Cortex of kidney (tissue), 1 donor: ENCODE results near the gene WDR48.

ENCODE experiments used
- DNase-seq: peaks from one replicate; lab custom pipeline; 2025; lab: John Stamatoyannopoulos, UW

Gene WDR48

GRCh38 chr3:39102504-39103323 lies 50.9 kb downstream of the WDR48 start:
- DNase-seq = no peak

GRCh38 chr3:39103324-39103693 lies 51.5 kb downstream of the WDR48 start:
- no peak for DNase-seq

DNA sequence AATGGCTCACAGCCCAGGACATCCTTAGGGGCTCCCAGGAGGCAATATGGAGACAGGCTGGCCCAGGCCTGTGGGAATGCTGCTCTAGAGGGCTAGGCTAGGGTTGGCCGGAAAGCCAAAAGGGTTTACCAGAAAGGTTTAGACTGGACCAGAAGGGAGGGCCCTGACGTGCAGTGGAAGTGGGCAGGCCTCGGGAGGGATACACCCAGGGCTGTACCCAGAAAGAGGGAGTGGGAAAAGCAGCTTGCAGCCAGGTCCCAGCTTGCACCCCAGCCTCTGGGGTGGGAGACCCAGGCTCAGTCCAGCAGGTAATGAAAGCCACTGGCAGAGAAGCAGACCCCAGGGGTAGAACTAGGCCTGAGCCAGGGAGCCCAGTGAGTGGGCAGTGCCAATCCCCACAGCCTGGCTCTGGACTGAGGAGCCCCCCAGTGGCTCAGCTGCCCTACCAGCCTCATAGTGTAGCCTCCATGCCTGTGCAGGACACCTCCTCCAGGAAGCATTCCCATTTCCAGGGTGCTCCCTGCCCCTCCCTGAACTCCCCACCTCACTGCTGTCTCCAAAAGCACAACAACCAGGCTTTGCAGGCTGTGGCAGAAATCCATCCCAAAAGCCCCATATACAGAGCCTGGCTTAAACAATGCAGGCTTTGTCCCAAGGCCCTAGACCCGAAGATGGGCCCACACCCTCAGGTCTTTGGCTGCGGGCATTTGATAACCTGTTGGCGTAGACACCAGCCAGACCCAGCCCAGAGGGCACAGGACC lies 52.2 kb downstream of the WDR48 start:
- no peak for DNase-seq

- DNase-seq = no peak
These were observed 53.3 kb downstream of the WDR48 start for GRCh38 chr3:39104961-39105686.

- no peak for DNase-seq
These were observed 53.9 kb downstream of the WDR48 start for GRCh38 chr3:39105687-39106063.

GRCh38 chr3:39106281-39106811 lies 54.5 kb downstream of the WDR48 start:
- no peak for DNase-seq

GRCh38 chr3:39106851-39107387 lies 55.1 kb downstream of the WDR48 start:
- no peak for DNase-seq

DNA sequence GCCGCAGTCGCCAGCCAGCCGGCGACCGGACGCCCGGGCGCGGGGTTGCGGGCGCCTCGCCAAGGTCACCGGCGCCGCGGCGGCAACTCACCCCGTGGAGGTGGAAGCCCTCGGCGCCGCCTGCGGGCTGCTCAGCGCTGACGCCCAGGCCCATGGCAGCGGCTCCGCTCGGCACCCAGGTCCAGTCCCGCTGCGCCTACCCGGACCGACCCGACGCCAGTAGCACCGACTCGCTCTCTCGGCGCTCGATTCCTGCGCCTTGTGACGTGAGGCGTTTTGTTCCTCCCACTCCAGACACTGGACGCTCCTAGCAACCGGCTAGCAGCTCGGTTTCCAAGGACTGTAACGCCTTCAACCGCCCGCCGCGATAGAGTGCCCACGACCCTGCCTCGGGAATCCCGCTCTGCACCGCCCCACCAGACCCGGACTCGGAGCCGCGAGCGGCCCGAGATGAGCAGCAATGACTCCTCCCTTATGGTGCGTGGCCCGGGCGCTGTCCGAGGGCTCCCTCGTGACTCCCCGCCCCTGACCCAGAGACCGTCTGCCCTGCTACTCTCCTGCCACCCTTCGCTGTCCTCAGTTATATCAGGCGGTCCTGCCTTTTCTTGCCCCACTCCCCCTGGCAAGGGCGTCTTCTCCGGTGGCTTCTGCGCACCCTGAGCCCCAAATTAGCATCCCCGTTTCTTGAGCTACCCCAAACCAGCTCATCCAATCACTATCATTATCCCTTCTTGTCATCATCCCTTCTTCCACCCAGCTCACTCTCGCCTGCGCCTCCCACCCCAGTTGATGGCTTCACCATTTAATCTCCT lies 55.8 kb downstream of the WDR48 start, which contains the start of the genes GORASP1 and TTC21A:
TSS of gene GORASP1 (minus strand) at position 240 of the 812 bp plus-strand sequence. CDS start at position 154, 86 bp downstream.
TSS of gene TTC21A (plus strand) at position 293 of the 812 bp plus-strand sequence. CDS start at position 451, 158 bp downstream.
- DNase-seq = peak; percentile 8

DNA sequence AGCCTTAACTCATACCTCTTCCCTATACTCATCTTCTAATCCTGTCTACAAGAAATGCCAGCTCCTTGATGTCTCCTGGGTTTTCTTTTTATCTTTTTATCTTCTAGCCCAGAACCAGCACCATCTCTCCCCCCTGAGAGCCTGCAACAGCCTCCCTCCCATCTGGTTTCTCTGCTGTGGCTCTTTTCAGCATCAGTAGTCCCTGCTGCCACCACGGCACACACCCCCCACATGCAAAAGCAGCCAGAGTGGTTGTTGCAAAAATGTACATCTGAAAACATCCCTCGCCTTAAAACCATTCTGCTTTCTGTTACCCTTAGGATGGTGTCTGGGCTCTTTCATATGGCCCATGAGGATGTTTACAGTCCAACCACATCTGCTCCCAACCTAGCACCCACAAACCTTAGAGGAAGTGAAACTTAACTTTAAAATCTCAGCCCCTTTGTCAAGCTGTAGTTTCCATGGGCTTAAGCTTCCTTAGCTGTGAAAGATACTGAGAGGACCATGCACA lies 56.4 kb downstream of the WDR48 start:
- DNase-seq = no peak

- no peak for DNase-seq
These were observed 57.3 kb downstream of the WDR48 start for GRCh38 chr3:39109086-39109485.

DNA sequence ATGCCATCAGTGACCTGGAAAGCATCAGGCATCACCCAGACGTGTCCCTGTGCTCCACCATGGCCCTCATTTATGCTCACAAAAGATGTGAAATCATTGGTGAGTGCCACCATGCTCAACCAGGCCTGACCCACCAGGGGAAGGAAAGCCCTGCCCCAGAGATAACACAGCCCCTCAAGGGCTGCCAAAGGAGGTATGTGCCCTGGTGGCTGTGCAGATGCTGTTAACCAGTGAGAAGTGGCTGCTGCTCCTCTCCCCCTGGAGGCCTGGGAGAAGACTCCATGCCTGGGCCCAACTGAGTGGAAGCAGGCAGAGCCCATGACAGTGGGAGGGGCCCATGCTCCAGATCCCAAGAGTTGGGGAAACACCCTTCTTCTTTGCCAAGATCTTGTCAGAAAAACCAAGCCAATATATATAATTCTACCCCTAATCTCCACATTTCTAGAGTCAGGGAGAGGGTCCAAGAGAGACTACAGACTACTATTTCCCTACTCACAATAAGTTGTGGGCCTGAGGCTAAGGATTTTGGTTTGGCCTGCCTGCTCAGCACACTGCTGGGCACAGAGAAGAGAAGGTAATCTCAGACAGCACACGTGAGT lies 58.3 kb downstream of the WDR48 start:
- DNase-seq = no peak

DNA sequence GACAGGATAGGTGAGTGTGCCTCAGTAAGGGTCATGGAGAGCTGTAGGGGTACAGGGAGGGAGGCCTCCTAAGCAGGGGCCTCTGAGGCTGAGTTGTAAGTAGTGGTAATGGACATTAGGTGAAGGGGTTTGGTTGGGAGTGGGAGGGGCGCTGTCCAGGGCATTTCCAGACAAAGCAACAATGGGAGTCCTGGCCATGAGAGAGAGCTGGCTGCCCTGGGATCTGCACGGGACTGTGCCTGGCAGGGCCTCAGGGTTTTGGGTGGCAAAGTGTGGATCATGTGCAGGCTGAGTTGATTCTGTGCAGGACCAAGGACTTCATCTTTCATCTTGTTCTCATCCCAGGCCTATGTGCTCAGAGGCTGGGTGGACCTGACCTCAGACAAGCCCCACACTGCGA lies 60.3 kb downstream of the WDR48 start:
- no peak for DNase-seq

GRCh38 chr3:39112535-39112934 lies 60.7 kb downstream of the WDR48 start:
- DNase-seq = no peak

DNA sequence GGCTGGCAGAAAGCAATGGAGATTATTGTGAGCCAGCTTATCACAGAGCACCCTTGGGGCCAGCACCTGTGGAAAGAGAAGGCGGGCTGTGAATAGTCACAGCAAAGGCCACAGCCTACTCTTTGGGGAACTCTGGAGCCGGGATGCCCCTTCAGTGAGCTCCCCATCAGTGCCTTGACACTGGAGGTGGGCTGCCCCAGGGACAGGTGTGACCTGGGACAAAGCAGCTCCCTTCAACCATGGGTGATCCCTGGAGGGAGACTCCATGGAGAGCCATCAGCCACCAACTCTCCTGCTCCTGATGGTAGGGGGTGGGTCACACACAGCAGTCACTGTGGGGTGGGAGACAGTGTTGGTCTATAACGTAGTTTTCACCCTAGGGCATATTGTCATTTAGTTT lies 61.5 kb downstream of the WDR48 start:
- DNase-seq = no peak

- DNase-seq = no peak
These were observed 62.6 kb downstream of the WDR48 start for GRCh38 chr3:39114456-39114855.

GRCh38 chr3:39115870-39116269 lies 64.1 kb downstream of the WDR48 start:
- DNase-seq = no peak

DNA sequence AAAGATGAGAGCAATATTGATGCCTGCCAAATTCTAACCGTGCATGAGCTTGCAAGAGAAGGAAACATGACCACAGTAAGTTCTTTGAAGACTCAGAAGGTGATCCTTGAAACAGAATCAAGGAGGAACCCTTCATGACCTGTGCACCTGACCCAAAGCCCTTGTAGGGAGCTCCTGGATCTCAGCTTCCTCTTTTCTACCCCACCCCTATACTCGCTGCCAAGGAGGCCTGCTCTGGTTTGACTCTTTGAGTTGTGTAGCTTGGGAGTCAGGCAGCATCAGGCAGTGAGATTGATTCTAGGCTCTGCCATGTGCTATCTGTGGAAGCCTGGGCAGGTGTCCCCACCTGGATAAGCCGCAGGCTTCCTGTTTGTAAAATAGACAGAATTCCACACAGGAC lies 66.3 kb downstream of the WDR48 start:
- DNase-seq = no peak

- DNase-seq = no peak
These were observed 67.3 kb downstream of the WDR48 start for GRCh38 chr3:39118931-39119660.

- DNase-seq = no peak
These were observed 69.8 kb downstream of the WDR48 start for GRCh38 chr3:39121621-39122020.

DNA sequence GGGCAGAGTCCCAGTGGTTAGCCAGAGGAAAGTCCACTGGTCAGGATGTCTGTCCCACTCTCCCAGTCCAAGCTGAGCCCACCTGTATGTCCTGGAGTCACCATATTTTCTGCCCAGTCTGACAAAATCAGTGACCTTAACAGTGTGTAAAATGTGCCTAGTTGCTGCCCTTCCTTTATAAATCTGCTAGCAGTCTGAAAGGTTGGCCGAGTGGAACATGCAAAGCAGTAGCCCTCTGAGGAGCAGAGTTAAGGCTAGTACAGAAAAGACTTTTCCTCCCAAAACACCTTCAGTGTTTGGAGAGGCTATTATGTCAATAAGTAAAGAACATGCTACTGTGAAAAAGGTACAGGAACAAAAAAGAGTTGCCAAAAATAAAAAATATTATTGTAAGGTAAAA lies 71.0 kb downstream of the WDR48 start:
- DNase-seq = no peak
